Measurements from ENCODE around the gene GARS1.

Gene GARS1

GRCh38 chr7:30572212-30572841, 22.4 kb upstream of the GARS1 start:
- H3K4me1 ChIP-seq (ENCODE audit: control insufficient read depth, low read length), result no peaks in the 10 kb centered on the region
- no peak overlapping the region for H3K4me2 ChIP-seq (ENCODE audit: low read length)
- H3K9me2 ChIP-seq (replicated peaks; ENCODE audit: control insufficient read depth, low read length), result no peaks in the 10 kb centered on the region
- H4K20me1 ChIP-seq (ENCODE audit: control insufficient read depth, insufficient read depth, low read depth, low read length), result no peaks in the 10 kb centered on the region
- no peaks in the 10 kb centered on the region for H3K79me2 ChIP-seq (ENCODE audit: control insufficient read depth, low read length)
- no peak overlapping the region for H3K27ac ChIP-seq (ENCODE audit: low read depth, low read length)
- peaks cover 17% of the 10 kb centered on the region for H3K9me3 ChIP-seq (ENCODE audit: control insufficient read depth, insufficient read depth, low read length)
- H3K27me3 ChIP-seq (ENCODE audit: control insufficient read depth, low read length), result no peaks in the 10 kb centered on the region
- H3F3A ChIP-seq (ENCODE audit: control insufficient read depth, insufficient read depth), result no peaks in the 10 kb centered on the region
- no peak for TF ChIP-seq CTCF (IDR thresholded peaks at IDR 0.05; ENCODE audit: low read depth, low read length, poor library complexity, severe bottlenecking)
- TF ChIP-seq EZH2phosphoT487 (IDR thresholded peaks at IDR 0.05; ENCODE audit: borderline replicate concordance, low read length), result no peak
- peaks cover 22% of the 10 kb centered on the region for H3K36me3 ChIP-seq (ENCODE audit: control insufficient read depth, low read length)
- no peak overlapping the region for H3K4me3 ChIP-seq (ENCODE audit: low read length)

GRCh38 chr7:30575910-30576309, 18.8 kb upstream of the GARS1 start:
- TF ChIP-seq EZH2phosphoT487 (IDR thresholded peaks at IDR 0.05; ENCODE audit: borderline replicate concordance, low read length), result no peak
- TF ChIP-seq CTCF (IDR thresholded peaks at IDR 0.05; ENCODE audit: low read depth, low read length, poor library complexity, severe bottlenecking), result no peak
- peaks cover 22% of the 10 kb centered on the region for H3K9me3 ChIP-seq (ENCODE audit: control insufficient read depth, insufficient read depth, low read length)
- H3K36me3 ChIP-seq (ENCODE audit: control insufficient read depth, low read length), result peaks cover 49% of the 10 kb centered on the region

GRCh38 chr7:30583181-30583580, 11.5 kb upstream of the GARS1 start:
- no peak overlapping the region for H3K4me2 ChIP-seq (ENCODE audit: low read length)
- TF ChIP-seq CTCF (IDR thresholded peaks at IDR 0.05; ENCODE audit: low read depth, low read length, poor library complexity, severe bottlenecking) (no peak), EZH2phosphoT487 (IDR thresholded peaks at IDR 0.05; ENCODE audit: borderline replicate concordance, low read length) (no peak)
- no peaks in the 10 kb centered on the region for H3F3A ChIP-seq (ENCODE audit: control insufficient read depth, insufficient read depth)
- no peaks in the 10 kb centered on the region for H3K9me2 ChIP-seq (replicated peaks; ENCODE audit: control insufficient read depth, low read length)
- H3K27me3 ChIP-seq (ENCODE audit: control insufficient read depth, low read length), result no peaks in the 10 kb centered on the region
- no peaks in the 10 kb centered on the region for H3K4me1 ChIP-seq (ENCODE audit: control insufficient read depth, low read length)
- H3K4me3 ChIP-seq (ENCODE audit: low read length), result no peak overlapping the region
- H3K9me3 ChIP-seq (ENCODE audit: control insufficient read depth, insufficient read depth, low read length), result peaks cover 9% of the 10 kb centered on the region; the same call in 1 of the 2 replicates
- H3K79me2 ChIP-seq (ENCODE audit: control insufficient read depth, low read length), result peaks cover 7% of the 10 kb centered on the region
- H3K36me3 ChIP-seq (ENCODE audit: control insufficient read depth, low read length), result peaks cover 67% of the 10 kb centered on the region
- H3K27ac ChIP-seq (ENCODE audit: low read depth, low read length), result no peak overlapping the region
- no peaks in the 10 kb centered on the region for H4K20me1 ChIP-seq (ENCODE audit: control insufficient read depth, insufficient read depth, low read depth, low read length)

More at GRCh38 chr7:30575910-30576309, 18.8 kb upstream of the GARS1 start:
- H3K4me2 ChIP-seq (ENCODE audit: low read length), result no peak overlapping the region
- H3K9me2 ChIP-seq (replicated peaks; ENCODE audit: control insufficient read depth, low read length), result no peaks in the 10 kb centered on the region
- H3F3A ChIP-seq (ENCODE audit: control insufficient read depth, insufficient read depth), result no peaks in the 10 kb centered on the region
- no peaks in the 10 kb centered on the region for H3K4me1 ChIP-seq (ENCODE audit: control insufficient read depth, low read length)
- no peak overlapping the region for H3K27ac ChIP-seq (ENCODE audit: low read depth, low read length)
- no peaks in the 10 kb centered on the region for H4K20me1 ChIP-seq (ENCODE audit: control insufficient read depth, insufficient read depth, low read depth, low read length)
- H3K79me2 ChIP-seq (ENCODE audit: control insufficient read depth, low read length), result no peaks in the 10 kb centered on the region
- no peaks in the 10 kb centered on the region for H3K27me3 ChIP-seq (ENCODE audit: control insufficient read depth, low read length)
- H3K4me3 ChIP-seq (ENCODE audit: low read length), result no peak overlapping the region

Data from DOHH2 (cell line).